Endothelial cell (in vitro differentiated cells): ENCODE results near the gene NHLRC2. TPM values are rescaled to one million over a fixed set of nuclear protein-coding genes. Genes with fewer than 3 reads are reported as not detected.
"Not testable (repeated sequence)": the region's sequence is repeated elsewhere in the genome, so short reads cannot be mapped to it uniquely, and the experiment has no call there.

ENCODE experiments used
- DNase-seq: peaks from one replicate; pipeline ENCODE4 v3.0.0; 2021; ENCODE audit warnings: low spot score
- H3K27ac Mint-ChIP-seq: one replicate; pipeline ENCODE4 v1.8.0; 2021; ENCODE audit warnings: mixed read lengths, inconsistent platforms; ENCODE audit not compliant: unreplicated experiment
- H3K27me3 Mint-ChIP-seq: one replicate; pipeline ENCODE4 v1.8.0; 2021; ENCODE audit warnings: mild to moderate bottlenecking, moderate library complexity, mixed read lengths, inconsistent platforms; ENCODE audit not compliant: unreplicated experiment
- H3K36me3 Mint-ChIP-seq: one replicate; pipeline ENCODE4 v1.8.0; 2021; ENCODE audit warnings: mild to moderate bottlenecking, low read depth, mixed read lengths, inconsistent platforms; ENCODE audit not compliant: unreplicated experiment
- H3K4me1 Mint-ChIP-seq: one replicate; pipeline ENCODE4 v1.8.0; 2021; ENCODE audit warnings: mild to moderate bottlenecking, mixed read lengths, inconsistent platforms; ENCODE audit not compliant: unreplicated experiment
- H3K4me3 Mint-ChIP-seq: one replicate; pipeline ENCODE4 v1.8.0; 2021; ENCODE audit warnings: mild to moderate bottlenecking, mixed read lengths, inconsistent platforms; ENCODE audit not compliant: unreplicated experiment
- H3K9me3 Mint-ChIP-seq: one replicate; pipeline ENCODE4 v1.8.0; 2021; ENCODE audit warnings: mixed read lengths, inconsistent platforms; ENCODE audit not compliant: unreplicated experiment
- CTCF ChIP-seq: fragments of 200-600 bp; sonication (generic); IDR thresholded peaks from one replicate; pipeline ENCODE4 v1.5.0; 2021; ENCODE audit warnings: antibody characterized with exemption; ENCODE audit not compliant: unreplicated experiment
- total RNA-seq: library from RNA; stranded (reverse); fragmentation: NEBNext Ultra II Directional; extraction: Animal tissue kit (Norgen Biotek cat#: 25700); gene quantifications from one replicate; pipeline ENCODE4 v1.2.1, GENCODE V29; 2021; ENCODE audit not compliant: unreplicated experiment

Gene NHLRC2
- total RNA-seq, 1 donor from 2014 or later, result 22.5 TPM

- Mint-ChIP-seq H3K4me3 (no peak overlapping the region), H3K27ac (no peak overlapping the region), H3K27me3 (no peaks in the 10 kb centered on the region), H3K4me1 (no peaks in the 10 kb centered on the region), H3K9me3 (no peaks in the 10 kb centered on the region), H3K36me3 (no peaks in the 10 kb centered on the region)
- peak; percentile 59 for DNase-seq
- peak; percentile 31 for TF ChIP-seq CTCF
Measured at GRCh38 chr10:113820507-113820906, 34.0 kb upstream of the NHLRC2 start.

- not testable (repeated sequence) for H3K9me3 Mint-ChIP-seq, H3K27me3 Mint-ChIP-seq, H3K4me1 Mint-ChIP-seq, H3K36me3 Mint-ChIP-seq, H3K27ac Mint-ChIP-seq, H3K4me3 Mint-ChIP-seq, DNase-seq
Measured at GRCh38 chr10:113821306-113821705, 33.2 kb upstream of the NHLRC2 start.

DNA sequence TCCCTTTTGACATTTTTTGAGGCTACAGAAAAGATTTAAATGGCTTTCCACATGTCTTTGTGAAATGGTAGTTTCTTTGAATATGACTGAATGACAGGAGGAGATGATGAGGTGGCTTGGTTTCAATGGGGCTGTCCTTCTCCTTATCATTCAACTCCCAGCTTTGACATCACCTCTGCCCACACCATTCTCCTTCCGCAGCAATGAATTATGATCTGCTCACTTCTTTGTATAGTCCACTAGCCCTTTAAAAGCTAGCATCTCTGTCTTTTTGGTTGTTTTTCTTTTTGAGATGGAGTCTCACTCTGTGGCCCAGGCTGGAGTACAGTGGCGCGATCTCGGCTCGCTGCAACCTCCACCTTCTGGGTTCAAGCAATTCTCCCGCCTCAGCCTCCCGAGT, 32.3 kb upstream of the NHLRC2 start:
- Mint-ChIP-seq H3K36me3 (no peaks in the 10 kb centered on the region), H3K27ac (no peak overlapping the region), H3K4me3 (no peak overlapping the region), H3K4me1 (no peaks in the 10 kb centered on the region), H3K9me3 (no peaks in the 10 kb centered on the region), H3K27me3 (no peaks in the 10 kb centered on the region)
- DNase-seq, result no peak
- TF ChIP-seq CTCF, result no peak

- no peak for DNase-seq
- H3K27ac Mint-ChIP-seq, result no peak overlapping the region
- no peaks in the 10 kb centered on the region for H3K36me3 Mint-ChIP-seq
- H3K9me3 Mint-ChIP-seq, result no peaks in the 10 kb centered on the region
- no peaks in the 10 kb centered on the region for H3K4me1 Mint-ChIP-seq
- no peaks in the 10 kb centered on the region for H3K27me3 Mint-ChIP-seq
- TF ChIP-seq CTCF, result no peak
- H3K4me3 Mint-ChIP-seq, result no peak overlapping the region
Measured at GRCh38 chr10:113823389-113823788, 31.1 kb upstream of the NHLRC2 start.

- Mint-ChIP-seq H3K9me3 (no peaks in the 10 kb centered on the region), H3K27ac (no peak overlapping the region), H3K4me1 (no peaks in the 10 kb centered on the region), H3K27me3 (peaks cover 1% of the 10 kb centered on the region), H3K4me3 (no peak overlapping the region), H3K36me3 (no peaks in the 10 kb centered on the region)
- no peak for TF ChIP-seq CTCF
- DNase-seq, result no peak
Measured at GRCh38 chr10:113825791-113826190, 28.7 kb upstream of the NHLRC2 start.

GRCh38 chr10:113828567-113828966, 25.9 kb upstream of the NHLRC2 start:
- H3K4me3 Mint-ChIP-seq, DNase-seq, H3K9me3 Mint-ChIP-seq, H3K27ac Mint-ChIP-seq, H3K36me3 Mint-ChIP-seq, H3K27me3 Mint-ChIP-seq, H3K4me1 Mint-ChIP-seq: not testable (repeated sequence)
